Activated CD8-positive, alpha-beta T cell treated with anti-CD3 and anti-CD28 coated beads for 36 hours (primary cell): Measurements from ENCODE around the gene CBX2. TPM values are rescaled to one million over a fixed set of nuclear protein-coding genes. Genes with fewer than 3 reads are reported as not detected.

Experiments
- ATAC-seq: fragments of 200-7000 bp; cut with Tn5 transposase; one replicate; pipeline ENCODE4 v1.10.0; 2021; ENCODE audit warnings: mild to moderate bottlenecking, moderate library complexity
- CTCF ChIA-PET: fragments of 350-600 bp; sonication (Branson Sonifier 250); formaldehyde crosslinking; loops from one replicate; lab custom pipeline; 2021; ENCODE audit warnings: antibody characterized with exemption; lab: Charles Lee
- POLR2A ChIA-PET: fragments of 350-600 bp; sonication (Branson Sonifier 250); formaldehyde crosslinking; loops from one replicate; lab custom pipeline; 2021; ENCODE audit warnings: antibody characterized with exemption; lab: Charles Lee
- DNase-seq: peaks from one replicate; pipeline ENCODE4 v3.0.0-alpha.2; 2020
- H3K27ac Mint-ChIP-seq: one replicate; pipeline ENCODE4 v1.8.0; 2021; ENCODE audit warnings: mild to moderate bottlenecking, mixed read lengths
- H3K27me3 Mint-ChIP-seq: one replicate; pipeline ENCODE4 v1.8.0; 2021; ENCODE audit warnings: mixed read lengths
- H3K36me3 Mint-ChIP-seq: one replicate; pipeline ENCODE4 v1.8.0; 2021; ENCODE audit warnings: low read depth, mixed read lengths
- H3K4me1 Mint-ChIP-seq: one replicate; pipeline ENCODE4 v1.8.0; 2021; ENCODE audit warnings: low read depth, mixed read lengths
- H3K4me3 Mint-ChIP-seq: one replicate; pipeline ENCODE4 v1.8.0; 2021; ENCODE audit warnings: mild to moderate bottlenecking, moderate library complexity, mixed read lengths
- H3K9me3 Mint-ChIP-seq: one replicate; pipeline ENCODE4 v1.8.0; 2021; ENCODE audit warnings: mixed read lengths
- intact Hi-C: fragments of 100-400 bp; cut with micrococcal nuclease; formaldehyde crosslinking; loops from one replicate; pipeline ENCODE4 v1.10.0; 2022
- total RNA-seq, 2 experiments: library from RNA; stranded (reverse); gene quantifications; one replicate each; pipeline ENCODE4 v1.2.3, GENCODE V29; 2021
- TF ChIP-seq, protein P1 (sequence below): fragments of 200-600 bp; IDR thresholded peaks from one replicate; pipeline ENCODE4 v1.8.0; 2022; ENCODE audit warnings: antibody characterized with exemption, mild to moderate bottlenecking

The CBX2 gene
- total RNA-seq, 2 experiments from 2014 or later = 8.0 to 9.7 TPM

DNA sequence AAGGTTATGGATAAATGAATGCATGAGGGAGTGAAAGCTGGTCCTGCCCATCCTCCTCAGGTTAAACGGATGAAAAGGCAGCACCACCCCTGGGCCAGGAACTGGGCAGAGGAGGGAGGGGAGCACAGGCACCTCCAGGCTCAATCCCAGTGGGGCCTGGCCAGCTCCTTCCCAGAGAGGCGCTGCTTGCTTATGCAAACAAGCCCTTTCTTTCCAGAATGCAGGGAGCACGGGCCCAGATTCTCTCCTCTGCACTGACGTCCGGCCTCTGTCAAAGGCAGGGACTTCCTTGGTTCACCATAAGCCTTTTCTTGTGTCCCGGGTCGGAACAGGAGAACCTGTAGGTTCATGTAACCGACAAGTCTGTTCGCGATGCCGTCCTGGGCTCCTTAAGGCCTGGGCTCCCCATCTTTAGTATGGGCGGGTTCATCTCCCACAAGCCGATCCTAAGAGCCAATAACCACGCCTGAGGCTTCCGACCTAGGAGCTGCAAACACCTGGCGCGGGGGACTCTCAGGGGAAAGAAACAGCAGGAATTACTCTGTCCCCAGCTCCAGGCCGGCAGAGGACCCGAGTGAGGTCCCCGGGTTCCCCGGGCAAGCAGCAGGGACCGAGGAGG is 30.9 kb upstream of the CBX2 start:
- no peak for ATAC-seq
- H3K4me3 Mint-ChIP-seq = no peak overlapping the region
- no peaks in the 10 kb centered on the region for H3K9me3 Mint-ChIP-seq
- CTCF ChIA-PET = interaction anchor here (1.0 to 2.5 kb wide), 10 partner anchors 12 to 223 kb away, joined by 3 to 19 read pairs (median 6); partner anchors contain the start of gene CBX8
- H3K36me3 Mint-ChIP-seq = no peaks in the 10 kb centered on the region
- H3K27me3 Mint-ChIP-seq = peaks cover 39% of the 10 kb centered on the region
- POLR2A ChIA-PET = interaction anchor here (1.2 to 1.9 kb wide), 4 partner anchors 13 to 92 kb away, joined by 3 to 4 read pairs (median 4); no protein-coding TSS in a partner anchor
- H3K27ac Mint-ChIP-seq = no peak overlapping the region
- DNase-seq = no peak
- TF ChIP-seq, protein P1, sequence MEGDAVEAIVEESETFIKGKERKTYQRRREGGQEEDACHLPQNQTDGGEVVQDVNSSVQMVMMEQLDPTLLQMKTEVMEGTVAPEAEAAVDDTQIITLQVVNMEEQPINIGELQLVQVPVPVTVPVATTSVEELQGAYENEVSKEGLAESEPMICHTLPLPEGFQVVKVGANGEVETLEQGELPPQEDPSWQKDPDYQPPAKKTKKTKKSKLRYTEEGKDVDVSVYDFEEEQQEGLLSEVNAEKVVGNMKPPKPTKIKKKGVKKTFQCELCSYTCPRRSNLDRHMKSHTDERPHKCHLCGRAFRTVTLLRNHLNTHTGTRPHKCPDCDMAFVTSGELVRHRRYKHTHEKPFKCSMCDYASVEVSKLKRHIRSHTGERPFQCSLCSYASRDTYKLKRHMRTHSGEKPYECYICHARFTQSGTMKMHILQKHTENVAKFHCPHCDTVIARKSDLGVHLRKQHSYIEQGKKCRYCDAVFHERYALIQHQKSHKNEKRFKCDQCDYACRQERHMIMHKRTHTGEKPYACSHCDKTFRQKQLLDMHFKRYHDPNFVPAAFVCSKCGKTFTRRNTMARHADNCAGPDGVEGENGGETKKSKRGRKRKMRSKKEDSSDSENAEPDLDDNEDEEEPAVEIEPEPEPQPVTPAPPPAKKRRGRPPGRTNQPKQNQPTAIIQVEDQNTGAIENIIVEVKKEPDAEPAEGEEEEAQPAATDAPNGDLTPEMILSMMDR = no peak
- H3K4me1 Mint-ChIP-seq = peaks cover 17% of the 10 kb centered on the region
- intact Hi-C loops = loop anchor here (10.0 kb wide), 2 partner anchors 98 to 248 kb away; no protein-coding TSS in a partner anchor

DNA sequence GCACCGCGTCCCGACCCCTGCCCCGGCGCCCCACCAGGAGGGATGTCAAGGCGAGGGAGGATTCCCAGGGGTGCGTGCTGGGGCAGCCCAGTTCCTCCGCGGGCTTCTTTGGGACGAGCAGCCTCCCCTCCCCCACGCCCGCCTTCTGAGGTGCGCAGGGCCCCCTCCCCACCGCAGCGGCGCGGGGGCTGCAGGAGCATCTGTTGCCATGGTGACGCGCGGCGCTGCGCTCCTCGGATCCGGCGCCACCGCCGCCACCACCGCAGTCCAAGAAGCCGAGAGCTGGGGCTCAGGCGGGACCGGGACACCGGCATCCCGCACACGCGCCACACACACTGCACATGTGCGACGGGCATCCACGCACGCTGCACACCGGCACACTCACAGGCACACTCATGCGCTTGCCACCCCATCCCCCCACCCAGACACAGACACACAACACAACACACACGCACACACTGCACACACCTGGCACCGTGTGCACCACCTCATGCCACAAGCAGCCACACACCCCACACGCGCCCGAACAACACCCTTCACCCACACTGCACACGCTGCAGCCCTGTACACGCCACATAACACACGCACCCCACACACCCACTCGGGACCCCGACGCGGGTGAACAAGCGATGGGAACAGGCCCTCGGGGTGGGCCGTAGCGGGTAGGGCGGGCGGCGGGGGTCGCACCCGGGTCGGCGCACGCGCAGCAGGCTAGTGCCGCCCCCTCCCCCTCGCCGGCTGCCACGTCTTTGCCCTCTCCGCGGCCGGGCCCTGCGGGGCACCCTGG is 30.2 kb upstream of the CBX2 start:
- ChIA-PET POLR2A (interaction anchor here (1.3 to 1.9 kb wide), 2 partner anchors 13 to 57 kb away, joined by 3 to 4 read pairs; no protein-coding TSS in a partner anchor), CTCF (interaction anchor here (1.8 to 2.5 kb wide), 3 partner anchors 49 to 95 kb away, joined by 7 read pairs; partner anchors contain the start of gene CBX8)
- H3K4me3 Mint-ChIP-seq = no peak overlapping the region
- ATAC-seq (no peak), DNase-seq (peak; percentile 24)
- intact Hi-C loops = loop anchor here (10.0 kb wide), 2 partner anchors 97 to 247 kb away; no protein-coding TSS in a partner anchor
- H3K4me1 Mint-ChIP-seq = peaks cover 19% of the 10 kb centered on the region
- H3K27me3 Mint-ChIP-seq = peaks cover 40% of the 10 kb centered on the region
- no peaks in the 10 kb centered on the region for H3K36me3 Mint-ChIP-seq
- H3K27ac Mint-ChIP-seq = no peak overlapping the region
- TF ChIP-seq, protein P1 = no peak
- no peaks in the 10 kb centered on the region for H3K9me3 Mint-ChIP-seq

DNA sequence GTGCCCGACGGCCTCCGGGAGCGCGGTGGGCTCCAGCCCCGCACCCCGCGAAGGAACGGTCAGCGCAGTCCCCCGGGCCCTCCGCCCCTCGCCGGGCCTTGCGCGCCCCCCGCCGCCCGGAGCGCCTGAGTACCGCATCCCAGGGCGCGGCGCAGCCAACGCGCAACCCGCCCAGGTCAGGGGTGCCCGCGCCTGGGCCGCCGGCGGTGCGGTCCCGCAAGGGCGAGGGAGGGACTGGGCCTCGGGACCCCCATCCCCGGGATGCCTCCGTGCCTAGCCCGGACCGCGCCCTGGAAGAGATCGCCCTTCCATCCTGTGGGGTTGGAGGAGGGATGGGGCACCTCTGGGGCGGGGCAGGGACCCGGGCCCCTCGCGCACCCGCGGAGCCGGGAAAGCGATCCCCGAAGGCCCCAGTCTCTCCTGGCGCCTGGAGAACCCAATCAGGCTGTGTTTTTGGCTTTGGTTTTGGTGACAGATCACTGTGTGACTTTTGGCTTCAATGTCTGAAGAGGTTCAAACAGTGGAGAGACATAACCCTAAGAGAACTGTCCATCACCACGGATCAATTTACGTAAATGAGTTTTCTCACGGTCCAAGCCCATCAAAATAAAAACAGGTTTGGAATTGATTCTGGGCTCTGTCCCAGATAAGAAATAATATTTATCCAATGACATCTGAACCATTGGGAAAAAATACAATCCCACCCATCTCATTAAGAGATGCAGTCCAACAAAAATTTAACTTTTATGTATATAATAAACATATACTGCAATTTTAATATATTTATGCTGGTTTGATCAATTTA is 29.5 kb upstream of the CBX2 start:
- Mint-ChIP-seq H3K27me3 (peaks cover 42% of the 10 kb centered on the region), H3K27ac (no peak overlapping the region), H3K4me1 (peaks cover 19% of the 10 kb centered on the region), H3K36me3 (no peaks in the 10 kb centered on the region), H3K9me3 (no peaks in the 10 kb centered on the region), H3K4me3 (no peak overlapping the region)
- TF ChIP-seq, protein P1 = no peak
- DNase-seq = no peak
- intact Hi-C loops = loop anchor here (10.0 kb wide), 2 partner anchors 96 to 246 kb away; no protein-coding TSS in a partner anchor
- ChIA-PET CTCF (no interaction called here), POLR2A (no interaction called here)
- ATAC-seq = no peak

DNA sequence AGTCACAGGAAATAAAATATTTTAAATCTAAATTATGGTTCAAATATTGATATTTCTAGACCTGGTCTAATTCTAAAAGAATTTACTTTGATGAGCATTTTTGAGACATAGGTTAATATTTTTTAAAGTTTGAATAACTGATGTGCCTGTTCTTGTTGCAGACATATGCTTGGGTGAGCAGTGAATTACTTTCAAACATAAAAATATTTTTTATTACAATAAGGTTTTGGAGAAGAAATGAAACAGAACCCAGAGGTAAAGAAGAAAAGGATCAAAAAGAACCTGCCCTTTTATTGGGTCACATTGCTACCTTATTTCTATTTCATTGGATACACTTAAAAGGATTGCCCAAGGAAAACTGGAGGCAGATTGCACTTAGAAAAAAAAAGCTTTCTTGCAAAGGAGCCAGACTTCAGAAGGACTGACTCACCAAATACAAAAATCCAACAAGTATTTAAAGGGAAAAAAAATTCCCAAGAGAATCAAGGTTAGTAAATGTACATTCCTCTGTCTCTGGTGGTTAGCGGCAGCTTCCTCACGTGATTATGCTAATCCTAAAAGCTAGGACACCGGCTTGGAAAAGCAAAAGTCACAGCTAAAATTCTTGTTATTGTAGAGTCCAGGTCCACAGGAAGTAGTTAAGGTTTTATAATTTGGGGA is 28.7 kb upstream of the CBX2 start:
- TF ChIP-seq, protein P1 = no peak
- H3K27me3 Mint-ChIP-seq = peaks cover 42% of the 10 kb centered on the region
- DNase-seq = no peak
- no peak for ATAC-seq
- intact Hi-C loops = loop anchor here (10.0 kb wide), 2 partner anchors 96 to 246 kb away; no protein-coding TSS in a partner anchor
- ChIA-PET POLR2A (interaction anchor here (0.6 to 1.0 kb wide), 2 partner anchors 11 to 276 kb away, joined by 3 read pairs; no protein-coding TSS in a partner anchor), CTCF (interaction anchor here (0.8 to 1.4 kb wide), 4 partner anchors 14 to 97 kb away, joined by 3 read pairs; no protein-coding TSS in a partner anchor)
- no peak overlapping the region for H3K4me3 Mint-ChIP-seq
- no peaks in the 10 kb centered on the region for H3K9me3 Mint-ChIP-seq
- no peak overlapping the region for H3K27ac Mint-ChIP-seq
- H3K36me3 Mint-ChIP-seq = no peaks in the 10 kb centered on the region
- peaks cover 19% of the 10 kb centered on the region for H3K4me1 Mint-ChIP-seq
